Natural killer cell treated with Interleukin-12 subunit alpha and Interleukin-12 subunit beta and Interleukin-15 and Interleukin-18, amount 100 ng/mL, for 72 hours (primary cell): ENCODE data around the gene GH2. TPM values are rescaled to one million over a fixed set of nuclear protein-coding genes. Genes with fewer than 3 reads are reported as not detected.
"Not testable (repeated sequence)": the region's sequence is repeated elsewhere in the genome, so short reads cannot be mapped to it uniquely, and the experiment has no call there.

Source experiments
- ATAC-seq, 2 donors: fragments of 150-1000 bp; cut with Tn5 transposase in 1 of 2; sonication (Bioruptor Pico), chemical (Tn5 transposase) in 1 of 2; 2 replicates each; pipeline ENCODE4 v1.10.0; 2021
- DNase-seq: peaks from one replicate; pipeline ENCODE4 v3.0.0; 2022; ENCODE audit warnings: low spot score
- H3K27ac Mint-ChIP-seq, 2 donors: 1 replicate in 1 of 2; 2 replicates in 1 of 2; pipeline ENCODE4 v1.8.0; 2022; ENCODE audit warnings: mixed read lengths in 2 of 2, mild to moderate bottlenecking in 1 of 2, moderate library complexity in 1 of 2
- H3K27me3 Mint-ChIP-seq, 2 donors: 1 replicate in 1 of 2; 2 replicates in 1 of 2; pipeline ENCODE4 v1.8.0; 2022; ENCODE audit warnings: mixed read lengths in 2 of 2
- H3K36me3 Mint-ChIP-seq: one replicate; pipeline ENCODE4 v1.8.0; 2022; ENCODE audit warnings: mixed read lengths
- H3K4me1 Mint-ChIP-seq, 2 donors: 1 replicate in 1 of 2; 2 replicates in 1 of 2; pipeline ENCODE4 v1.8.0; 2022; ENCODE audit warnings: low read depth in 2 of 2, mixed read lengths in 2 of 2, mild to moderate bottlenecking in 1 of 2
- H3K4me3 Mint-ChIP-seq: one replicate; pipeline ENCODE4 v1.8.0; 2022; ENCODE audit warnings: mixed read lengths
- H3K9me3 Mint-ChIP-seq: 2 replicates; pipeline ENCODE4 v1.8.0; 2022; ENCODE audit warnings: mixed read lengths
- total RNA-seq, 2 donors: library from RNA; stranded (reverse); gene quantifications; one replicate each; pipeline ENCODE4 v1.2.3, GENCODE V29; 2022

The GH2 gene
- total RNA-seq, 2 donors from 2014 or later: not detected

GRCh38 chr17:63847525-63848249 lies 34.1 kb downstream of the GH2 start:
- ATAC-seq: no peak
- no peak for DNase-seq
- peak overlapping the region; percentile 81 for H3K4me3 Mint-ChIP-seq
- H3K36me3 Mint-ChIP-seq: peaks cover 6% of the 10 kb centered on the region
- H3K9me3 Mint-ChIP-seq: peaks cover 4% of the 10 kb centered on the region
- peak overlapping the region; percentile 91 to 99 for H3K27ac Mint-ChIP-seq
- no peaks in the 10 kb centered on the region for H3K27me3 Mint-ChIP-seq
- H3K4me1 Mint-ChIP-seq: peaks cover 20 to 23% of the 10 kb centered on the region in 2 donors

DNA sequence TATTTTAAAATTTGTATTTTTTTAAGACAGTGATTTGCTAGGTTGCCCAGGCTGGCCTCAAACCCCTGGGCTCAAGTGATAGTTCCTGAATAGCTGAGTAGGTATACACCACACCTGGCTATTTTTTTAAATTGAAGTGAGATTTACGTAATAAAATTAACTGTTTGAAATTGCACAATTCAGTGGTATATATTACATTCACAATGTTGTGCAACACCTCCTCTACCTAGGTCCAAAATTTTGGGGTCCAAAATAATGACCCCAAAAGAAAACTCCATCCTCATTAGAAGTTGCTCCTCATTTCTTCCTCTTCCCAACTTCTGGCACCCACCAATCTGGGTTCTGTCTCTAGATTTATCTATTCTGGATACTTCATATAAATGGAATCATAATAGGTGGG lies 36.2 kb downstream of the GH2 start:
- Mint-ChIP-seq H3K27ac (peak overlapping the region in 1 of 2 donors; percentile 54), H3K27me3 (no peaks in the 10 kb centered on the region), H3K4me1 (peaks cover 35% of the 10 kb centered on the region in 2 donors), H3K36me3 (peaks cover 6% of the 10 kb centered on the region), H3K4me3 (no peak overlapping the region), H3K9me3 (peaks cover 4% of the 10 kb centered on the region)
- DNase-seq (no peak), ATAC-seq (no peak)

GRCh38 chr17:63843910-63844677 lies 37.6 kb downstream of the GH2 start:
- DNase-seq: no peak
- no peak for ATAC-seq
- no peaks in the 10 kb centered on the region for H3K27me3 Mint-ChIP-seq
- H3K9me3 Mint-ChIP-seq: peaks cover 4% of the 10 kb centered on the region
- peak overlapping the region; percentile 87 to 96 for H3K27ac Mint-ChIP-seq
- peak overlapping the region; percentile 96 for H3K4me3 Mint-ChIP-seq
- peaks cover 37 to 38% of the 10 kb centered on the region in 2 donors for H3K4me1 Mint-ChIP-seq
- peaks cover 6% of the 10 kb centered on the region for H3K36me3 Mint-ChIP-seq

DNA sequence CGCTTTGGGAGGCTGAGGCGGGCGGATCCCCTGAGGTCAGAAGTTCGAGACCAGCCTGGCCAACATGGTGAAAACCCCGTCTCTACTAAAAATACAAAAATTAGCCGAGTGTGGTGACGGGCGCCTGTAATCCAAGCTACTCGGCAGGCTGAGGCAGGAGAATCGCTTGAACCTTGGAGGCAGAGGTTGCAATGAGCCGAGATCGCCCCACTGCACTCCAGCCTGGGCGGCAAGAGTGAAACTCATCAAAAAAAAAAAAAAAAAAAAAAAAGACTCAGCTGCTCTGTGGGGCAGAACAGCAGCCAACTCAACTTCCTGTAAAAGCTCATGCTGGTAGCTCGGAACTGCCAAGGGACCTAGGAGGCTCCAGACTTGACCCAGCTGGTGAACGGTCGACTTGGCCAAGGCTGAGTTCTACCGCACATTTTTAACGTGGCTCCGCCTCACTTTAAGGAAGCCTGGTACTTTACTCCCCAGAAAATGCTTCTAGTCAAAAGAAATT lies 38.3 kb downstream of the GH2 start:
- DNase-seq, H3K36me3 Mint-ChIP-seq, H3K9me3 Mint-ChIP-seq, H3K27me3 Mint-ChIP-seq: not testable (repeated sequence)
- H3K4me1 Mint-ChIP-seq: peaks cover 32 to 33% of the 10 kb centered on the region in 2 donors
- ATAC-seq: peak; percentile 37 to 49
- H3K4me3 Mint-ChIP-seq: peak overlapping the region; percentile 96
- H3K27ac Mint-ChIP-seq: peak overlapping the region; percentile 87 to 96

DNA sequence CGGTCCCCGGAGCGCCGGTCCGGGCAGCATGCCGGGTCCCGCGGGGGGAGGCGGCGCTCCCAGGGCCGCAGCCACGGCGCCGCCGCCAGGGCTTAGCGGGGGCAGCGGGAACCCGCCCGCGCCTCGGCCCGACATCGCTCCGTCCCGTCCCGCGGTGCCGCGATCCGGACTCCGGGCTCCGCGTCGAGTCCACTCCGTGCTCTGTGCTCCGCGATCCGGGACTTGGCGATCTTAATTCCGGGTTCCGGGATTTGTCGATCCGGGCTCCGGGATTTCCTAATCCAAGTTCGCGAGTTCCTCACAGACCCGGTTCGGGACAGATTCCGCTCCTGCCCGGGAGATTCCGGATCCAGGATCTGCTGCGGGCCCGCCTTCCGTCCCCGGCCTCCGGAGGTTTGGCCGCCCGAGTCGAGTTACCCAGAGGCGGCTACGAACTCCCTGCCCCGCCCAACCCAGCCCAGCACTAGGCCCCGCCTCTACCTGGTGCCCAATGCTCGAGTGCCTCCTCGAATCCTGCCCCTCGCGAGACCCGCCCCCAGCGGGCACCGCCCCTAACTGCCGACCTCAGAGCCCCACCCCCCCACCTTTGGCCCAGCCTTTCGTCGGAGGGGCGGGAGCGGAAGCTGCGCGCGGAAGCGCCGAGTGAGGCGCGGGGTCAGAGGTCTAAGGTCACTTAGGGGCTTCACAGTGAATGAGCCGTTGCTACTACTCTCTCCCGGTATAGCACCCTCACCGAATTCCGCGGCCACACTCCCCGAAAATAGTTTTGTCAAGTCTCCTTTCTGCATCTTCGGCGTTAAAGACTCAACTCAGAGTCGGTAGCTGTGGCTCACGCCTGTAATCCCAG lies 39.0 kb downstream of the GH2 start, which contains the start of gene SMARCD2:
Gene SMARCD2, minus strand, starts transcription at position 146 of the 847 bp plus-strand sequence. Its CDS starts 11 bp downstream, at position 135.
- Mint-ChIP-seq H3K4me3 (peak within 1 kb of the TSS; percentile 96), H3K36me3 (peaks cover under 1% of the 10 kb centered on the region), H3K27ac (peak within 1 kb of the TSS; percentile 87 to 96), H3K9me3 (no peaks in the 10 kb centered on the region), H3K4me1 (peaks cover 27 to 30% of the 10 kb centered on the region in 2 donors), H3K27me3 (no peaks in the 10 kb centered on the region)
- DNase-seq: peak; percentile 98
- peak; percentile 97 to 98 for ATAC-seq

- H3K4me3 Mint-ChIP-seq: peak overlapping the region; percentile 96
- peak overlapping the region; percentile 81 to 87 for H3K27ac Mint-ChIP-seq
- no peaks in the 10 kb centered on the region for H3K27me3 Mint-ChIP-seq
- peak; percentile 62 for DNase-seq
- no peaks in the 10 kb centered on the region for H3K36me3 Mint-ChIP-seq
- ATAC-seq: peak in 1 of 2 donors; percentile 45
- H3K4me1 Mint-ChIP-seq: peaks cover 25 to 29% of the 10 kb centered on the region in 2 donors
- no peaks in the 10 kb centered on the region for H3K9me3 Mint-ChIP-seq
Measured at GRCh38 chr17:63842173-63842539, 39.6 kb downstream of the GH2 start.

GRCh38 chr17:63841350-63842172 lies 40.2 kb downstream of the GH2 start:
- no peak for DNase-seq
- Mint-ChIP-seq H3K4me1 (peaks cover 25 to 35% of the 10 kb centered on the region in 2 donors), H3K9me3 (no peaks in the 10 kb centered on the region), H3K4me3 (peak overlapping the region; percentile 96), H3K27ac (peak overlapping the region; percentile 81 to 87), H3K27me3 (no peaks in the 10 kb centered on the region), H3K36me3 (no peaks in the 10 kb centered on the region)
- no peak for ATAC-seq

GRCh38 chr17:63840591-63841349 lies 41.0 kb downstream of the GH2 start:
- ATAC-seq (no peak), DNase-seq (no peak)
- peaks cover 25 to 35% of the 10 kb centered on the region in 2 donors for H3K4me1 Mint-ChIP-seq
- no peaks in the 10 kb centered on the region for H3K9me3 Mint-ChIP-seq
- H3K4me3 Mint-ChIP-seq: peak overlapping the region; percentile 96
- H3K27me3 Mint-ChIP-seq: no peaks in the 10 kb centered on the region
- H3K27ac Mint-ChIP-seq: peak overlapping the region; percentile 81 to 87
- H3K36me3 Mint-ChIP-seq: peaks cover 2% of the 10 kb centered on the region

DNA sequence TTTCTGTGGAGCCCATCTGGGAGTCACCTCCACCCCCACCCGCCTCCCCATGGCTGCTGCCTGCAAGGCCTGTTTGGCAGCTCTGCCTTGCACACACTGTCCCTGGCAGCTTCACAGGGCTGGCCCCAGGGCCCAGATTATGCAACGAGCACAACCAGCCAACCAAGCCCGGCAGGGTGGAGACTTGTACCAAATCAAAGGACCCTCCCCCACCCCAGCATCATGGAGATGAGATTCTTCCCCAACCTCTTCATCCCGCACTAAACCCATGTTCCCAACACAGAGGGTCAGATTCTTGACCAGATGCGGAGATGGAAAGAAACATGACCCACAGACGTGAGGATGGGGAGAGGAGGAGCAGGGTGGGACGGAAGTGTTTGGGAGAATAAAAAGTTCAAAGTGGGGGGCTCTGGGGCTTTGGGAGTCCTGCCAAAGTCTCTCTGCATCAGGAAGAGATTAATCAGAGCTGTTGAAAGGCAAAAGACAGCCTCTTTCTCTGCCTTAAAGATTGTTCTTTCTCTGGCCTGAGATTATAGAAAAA lies 43.0 kb downstream of the GH2 start:
- no peaks in the 10 kb centered on the region for H3K27me3 Mint-ChIP-seq
- no peak overlapping the region for H3K27ac Mint-ChIP-seq
- no peaks in the 10 kb centered on the region for H3K9me3 Mint-ChIP-seq
- H3K4me3 Mint-ChIP-seq: no peak overlapping the region
- H3K4me1 Mint-ChIP-seq: peaks cover 24 to 41% of the 10 kb centered on the region in 2 donors
- DNase-seq (no peak), ATAC-seq (no peak)
- peaks cover 11% of the 10 kb centered on the region for H3K36me3 Mint-ChIP-seq

DNA sequence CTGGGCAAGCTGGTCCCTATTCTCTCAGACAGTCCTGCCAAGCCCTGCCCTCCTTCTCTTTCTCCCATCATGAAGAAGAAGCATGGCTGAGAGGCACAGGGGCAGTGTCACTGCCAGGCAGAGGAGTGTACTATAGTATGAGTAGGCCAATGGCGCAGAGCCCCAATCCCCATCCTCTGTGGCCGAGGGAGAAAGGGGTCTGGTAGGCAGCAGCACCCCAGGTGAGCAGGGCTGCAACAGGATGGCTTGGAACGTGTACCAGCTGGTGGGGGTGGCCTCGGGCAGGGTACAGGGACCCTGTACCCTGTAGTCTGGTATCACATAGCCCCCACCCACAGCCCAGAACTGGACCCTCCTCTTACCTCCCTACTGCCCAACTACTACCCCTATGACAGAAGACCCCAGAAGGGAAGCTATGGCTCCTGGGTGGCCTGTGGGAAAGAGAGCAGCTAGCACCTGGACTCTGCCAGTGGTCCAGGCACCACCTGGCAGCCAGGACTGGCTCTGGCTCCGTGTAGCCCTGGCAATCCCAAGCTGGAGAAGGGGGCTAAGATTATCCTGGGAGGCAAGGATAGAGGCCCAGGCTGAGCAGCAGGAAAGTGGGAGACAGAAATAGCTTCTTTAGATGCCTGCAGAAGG lies 43.7 kb downstream of the GH2 start:
- no peak overlapping the region for H3K4me3 Mint-ChIP-seq
- peaks cover 13% of the 10 kb centered on the region for H3K36me3 Mint-ChIP-seq
- no peak for ATAC-seq
- no peaks in the 10 kb centered on the region for H3K9me3 Mint-ChIP-seq
- peaks cover 24 to 39% of the 10 kb centered on the region in 2 donors for H3K4me1 Mint-ChIP-seq
- no peak overlapping the region for H3K27ac Mint-ChIP-seq
- H3K27me3 Mint-ChIP-seq: no peaks in the 10 kb centered on the region
- no peak for DNase-seq

DNA sequence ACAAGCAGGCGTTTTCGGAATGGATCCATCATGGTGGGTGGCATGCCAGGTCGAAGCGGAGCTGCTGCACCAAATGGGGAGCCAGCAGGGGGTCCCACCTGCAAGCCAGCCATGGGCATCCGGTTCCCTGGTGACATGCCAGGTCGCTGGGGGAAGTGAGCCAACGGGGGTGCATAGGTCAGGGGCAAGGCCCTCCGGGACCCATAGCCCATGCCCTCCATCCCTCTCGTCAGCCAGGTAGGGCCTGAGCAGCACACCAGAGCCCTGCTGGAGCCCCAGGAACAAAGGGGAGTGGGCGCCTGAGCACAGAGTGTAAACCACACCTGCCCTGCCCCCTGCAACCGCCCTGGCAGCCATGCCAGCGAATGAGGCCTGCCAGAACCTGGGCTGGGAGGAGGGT lies 44.3 kb downstream of the GH2 start:
- no peak overlapping the region for H3K27ac Mint-ChIP-seq
- peaks cover 13% of the 10 kb centered on the region for H3K36me3 Mint-ChIP-seq
- DNase-seq: no peak
- no peaks in the 10 kb centered on the region for H3K9me3 Mint-ChIP-seq
- peaks cover 24 to 39% of the 10 kb centered on the region in 2 donors for H3K4me1 Mint-ChIP-seq
- H3K4me3 Mint-ChIP-seq: no peak overlapping the region
- ATAC-seq: no peak
- no peaks in the 10 kb centered on the region for H3K27me3 Mint-ChIP-seq
